ENCODE measurements around the gene LUZP2. TPM values are rescaled to one million over a fixed set of nuclear protein-coding genes. Genes with fewer than 3 reads are reported as not detected.

The LUZP2 gene
- polyA plus RNA-seq, 1 donor from 2014 or later: 15.5 TPM

- no peaks in the 10 kb centered on the region for H3F3A ChIP-seq (ENCODE audit: insufficient read depth, low read length, poor library complexity, severe bottlenecking)
- H3K9me2 ChIP-seq (ENCODE audit: insufficient read depth, low read length): no peaks in the 10 kb centered on the region
- no peak overlapping the region for H3K9ac ChIP-seq (ENCODE audit: low read length)
- no peaks in the 10 kb centered on the region for H3K27me3 ChIP-seq (ENCODE audit: insufficient read depth, low read depth, low read length)
- no peak overlapping the region for H3K4me3 ChIP-seq (ENCODE audit: low read length)
- no peaks in the 10 kb centered on the region for H3K79me2 ChIP-seq (replicated peaks; ENCODE audit: insufficient read depth, low read length)
- no peaks in the 10 kb centered on the region for H3K36me3 ChIP-seq (ENCODE audit: insufficient read depth, low read length)
- H4K20me1 ChIP-seq (ENCODE audit: insufficient read depth): no peaks in the 10 kb centered on the region
- TF ChIP-seq TAF1 (IDR thresholded peaks at IDR 0.05; ENCODE audit: low read depth) (no peak), EP300 (conservative IDR thresholded peaks at IDR 0.05; ENCODE audit: poor library complexity, severe bottlenecking) (no peak), EZH2 (IDR thresholded peaks at IDR 0.05; ENCODE audit: borderline replicate concordance, insufficient read depth, low read length, poor library complexity, severe bottlenecking) (no peak), SMC3 (conservative IDR thresholded peaks at IDR 0.05; ENCODE audit: poor library complexity) (no peak), POLR2AphosphoS5 (IDR thresholded peaks at IDR 0.05) (no peak), MXI1 (conservative IDR thresholded peaks at IDR 0.05; ENCODE audit: poor library complexity, severe bottlenecking) (no peak), REST (IDR thresholded peaks at IDR 0.05; ENCODE audit: borderline replicate concordance) (no peak), RAD21 (conservative IDR thresholded peaks at IDR 0.05) (no peak), CTCF (IDR thresholded peaks at IDR 0.05; ENCODE audit: poor library complexity, severe bottlenecking) (no peak)
- H3K27ac ChIP-seq (ENCODE audit: low read length): no peak overlapping the region
- H3K4me2 ChIP-seq (ENCODE audit: low read length): no peak overlapping the region
- no peaks in the 10 kb centered on the region for H3K9me3 ChIP-seq (ENCODE audit: low read length)
- no peak overlapping the region for H2AFZ ChIP-seq (ENCODE audit: low read depth, low read length)
Measured at GRCh38 chr11:25039165-25039564, 542.3 kb downstream of the LUZP2 start.

- no peaks in the 10 kb centered on the region for H4K20me1 ChIP-seq (ENCODE audit: insufficient read depth)
- no peaks in the 10 kb centered on the region for H3K27me3 ChIP-seq (ENCODE audit: insufficient read depth, low read depth, low read length)
- no peaks in the 10 kb centered on the region for H3F3A ChIP-seq (ENCODE audit: insufficient read depth, low read length, poor library complexity, severe bottlenecking)
- H3K4me2 ChIP-seq (ENCODE audit: low read length): no peak overlapping the region
- H3K9ac ChIP-seq (ENCODE audit: low read length): no peak overlapping the region
- TF ChIP-seq EZH2 (IDR thresholded peaks at IDR 0.05; ENCODE audit: borderline replicate concordance, insufficient read depth, low read length, poor library complexity, severe bottlenecking) (no peak), CTCF (IDR thresholded peaks at IDR 0.05; ENCODE audit: poor library complexity, severe bottlenecking) (no peak)
- H3K9me3 ChIP-seq (ENCODE audit: low read length): no peaks in the 10 kb centered on the region
- no peak overlapping the region for H2AFZ ChIP-seq (ENCODE audit: low read depth, low read length)
- H3K79me2 ChIP-seq (replicated peaks; ENCODE audit: insufficient read depth, low read length): no peaks in the 10 kb centered on the region
- no peak overlapping the region for H3K27ac ChIP-seq (ENCODE audit: low read length)
- no peaks in the 10 kb centered on the region for H3K9me2 ChIP-seq (ENCODE audit: insufficient read depth, low read length)
- no peak overlapping the region for H3K4me3 ChIP-seq (ENCODE audit: low read length)
- no peaks in the 10 kb centered on the region for H3K36me3 ChIP-seq (ENCODE audit: insufficient read depth, low read length)
Measured at GRCh38 chr11:25048632-25049031, 551.8 kb downstream of the LUZP2 start.

Data from neural cell (in vitro differentiated cells).